ENCODE data around the gene ZNF865. TPM values are rescaled to one million over a fixed set of nuclear protein-coding genes. Genes with fewer than 3 reads are reported as not detected.

The ZNF865 gene
- total and polyA plus RNA-seq, 10 of the 15 experiments (the other 5 are each of a cell fraction or from before 2014, with no cell fraction given) = 0.02 to 18.3 (median 0.90) TPM

- DNase-seq (ENCODE audit: low read depth, low spot score) (no peak), ATAC-seq (no peak), FAIRE-seq (no peak)
- ChIA-PET SMC1A (ENCODE audit: uncharacterized antibody, unreplicated experiment) (no interaction called here), CTCF (no interaction called here), RAD21 (ENCODE audit: unreplicated experiment) (no interaction called here), POLR2A (no interaction called here)
- no peaks in the 10 kb centered on the region for H3K27me3 ChIP-seq (replicated peaks in 1 of 2; ENCODE audit: control insufficient read depth in 2 of 2, insufficient read depth in 2 of 2, low read length in 1 of 2)
- H3K4me3 ChIP-seq = no peak overlapping the region
- H3K36me3 ChIP-seq (ENCODE audit: control insufficient read depth in 2 of 2, insufficient read depth in 2 of 2, low read length in 1 of 2) = peaks cover 12 to 15% of the 10 kb centered on the region in 2 experiments
- intact Hi-C loops (cut with micrococcal nuclease; ENCODE audit: unreplicated experiment) = no loop called here
- peaks cover 2% of the 10 kb centered on the region; the same call in 2 of the 3 replicates for H3K9me3 ChIP-seq (replicated peaks; ENCODE audit: control insufficient read depth, insufficient read depth, low read length)
- TF ChIP-seq MYB (IDR thresholded peaks at IDR 0.05; ENCODE audit: borderline replicate concordance, low read depth, low read length) = no peak
- no peak for TF ChIP-seq POLR2AphosphoS5 (IDR thresholded peaks at IDR 0.05; ENCODE audit: low read length)
- no peak for TF ChIP-seq ZBTB11 (CRISPR knock-in tag; IDR thresholded peaks at IDR 0.05)
- no peak for TF ChIP-seq TCF12 (IDR thresholded peaks at IDR 0.05; ENCODE audit: low read depth, low read length)
- no peak for TF ChIP-seq SREBF1 (IDR thresholded peaks at IDR 0.05; ENCODE audit: low read length)
- no peak for TF ChIP-seq MXI1 (IDR thresholded peaks at IDR 0.05; ENCODE audit: low read depth, low read length)
- TF ChIP-seq EP300 (IDR thresholded peaks at IDR 0.05; ENCODE audit: borderline replicate concordance in 1 of 2, control insufficient read depth in 1 of 2, low read depth in 2 of 2, low read length in 2 of 2) = no peak
- no peak for TF ChIP-seq NRF1 (conservative IDR thresholded peaks at IDR 0.05; ENCODE audit: low read depth, low read length)
- no peak for TF ChIP-seq ZNF24 (IDR thresholded peaks at IDR 0.05)
- TF ChIP-seq HDAC2 (IDR thresholded peaks at IDR 0.05) = no peak
- TF ChIP-seq RBBP5 (conservative IDR thresholded peaks at IDR 0.05) = no peak
- no peak for TF ChIP-seq CBX5 (IDR thresholded peaks at IDR 0.05; ENCODE audit: low read depth)
- no peak for TF ChIP-seq ZSCAN29 (IDR thresholded peaks at IDR 0.05)
- TF ChIP-seq SP1 (IDR thresholded peaks at IDR 0.05; ENCODE audit: low read depth, low read length) = no peak
- TF ChIP-seq ELK1 (IDR thresholded peaks at IDR 0.05; ENCODE audit: low read depth, low read length) = no peak
- TF ChIP-seq JUND (IDR thresholded peaks at IDR 0.05; ENCODE audit: low read depth, low read length) = no peak
- TF ChIP-seq ZNF622 (IDR thresholded peaks at IDR 0.05) = no peak
- no peak for TF ChIP-seq RB1 (IDR thresholded peaks at IDR 0.05; ENCODE audit: borderline replicate concordance)
- in situ Hi-C loops (cut with MboI) = no loop called here
- H4K20me1 ChIP-seq (ENCODE audit: control insufficient read depth, insufficient read depth) = peaks cover 3% of the 10 kb centered on the region; the same call in 1 of the 2 replicates
- peaks cover 6% of the 10 kb centered on the region for H3K79me2 ChIP-seq (ENCODE audit: control insufficient read depth, insufficient read depth, low read length)
- WGBS (ENCODE audit: insufficient coverage, insufficient replicate concordance, low lambda C conversion rate, missing lambda C conversion rate) = 97% methylated on average over 42 of the region's 75 CpGs
- H3K27ac ChIP-seq (ENCODE audit: control insufficient read depth, insufficient read depth) = no peak overlapping the region
- no peak overlapping the region for H2AFZ ChIP-seq (ENCODE audit: control insufficient read depth, low read depth, low read length)
- H3K9ac ChIP-seq (ENCODE audit: control insufficient read depth, insufficient read depth, low read length) = no peak overlapping the region
- BruUV-seq (replicated peaks) = no TSS peak
- no peak overlapping the region for H3K4me2 ChIP-seq (ENCODE audit: control insufficient read depth, insufficient read depth)
- H3K4me1 ChIP-seq (ENCODE audit: control insufficient read depth, insufficient read depth, low read length) = peaks cover 4% of the 10 kb centered on the region
These were observed 8.7 kb downstream of the ZNF865 start for GRCh38 chr19:55613930-55614710.
